ENCODE data around the gene NUDT1. TPM values are rescaled to one million over a fixed set of nuclear protein-coding genes. Genes with fewer than 3 reads are reported as not detected.

Gene NUDT1
- total RNA-seq, 1 donor from 2014 or later: 10.2 TPM

GRCh38 chr7:2202901-2203765 is 38.9 kb upstream of the NUDT1 start:
- peaks cover 50% of the 10 kb centered on the region for H3K36me3 ChIP-seq
- H3K4me1 ChIP-seq: no peaks in the 10 kb centered on the region
- ATAC-seq (no peak), DNase-seq (no peak)
- H3K9me3 ChIP-seq: no peaks in the 10 kb centered on the region
- intact Hi-C loops (cut with DNase I): no loop called here
- no peak overlapping the region for H3K4me3 ChIP-seq
- H3K27ac ChIP-seq: no peak overlapping the region
- no peak for TF ChIP-seq CTCF (IDR thresholded peaks at IDR 0.05)
- no peaks in the 10 kb centered on the region for H3K27me3 ChIP-seq (ENCODE audit: low read depth)

- no peaks in the 10 kb centered on the region for H3K4me1 ChIP-seq
- no peak overlapping the region for H3K4me3 ChIP-seq
- no peak overlapping the region for H3K27ac ChIP-seq
- H3K27me3 ChIP-seq (ENCODE audit: low read depth): no peaks in the 10 kb centered on the region
- no peaks in the 10 kb centered on the region for H3K9me3 ChIP-seq
- no peak for TF ChIP-seq CTCF (IDR thresholded peaks at IDR 0.05)
- intact Hi-C loops (cut with DNase I): no loop called here
- peaks cover 52% of the 10 kb centered on the region for H3K36me3 ChIP-seq
- no peak for ATAC-seq
- no peak for DNase-seq
Measured at GRCh38 chr7:2203766-2204300, 38.2 kb upstream of the NUDT1 start.

- no peak for TF ChIP-seq CTCF (IDR thresholded peaks at IDR 0.05)
- Histone ChIP-seq H3K27ac (no peak overlapping the region), H3K9me3 (no peaks in the 10 kb centered on the region), H3K27me3 (ENCODE audit: low read depth) (no peaks in the 10 kb centered on the region), H3K36me3 (peaks cover 46% of the 10 kb centered on the region), H3K4me3 (no peak overlapping the region), H3K4me1 (no peaks in the 10 kb centered on the region)
- DNase-seq (no peak), ATAC-seq (no peak)
- intact Hi-C loops (cut with DNase I): no loop called here
Measured at GRCh38 chr7:2204446-2204845, 37.6 kb upstream of the NUDT1 start.

- Histone ChIP-seq H3K27ac (no peak overlapping the region), H3K9me3 (no peaks in the 10 kb centered on the region), H3K36me3 (peaks cover 39% of the 10 kb centered on the region), H3K4me1 (no peaks in the 10 kb centered on the region), H3K27me3 (ENCODE audit: low read depth) (no peaks in the 10 kb centered on the region), H3K4me3 (no peak overlapping the region)
- TF ChIP-seq CTCF (IDR thresholded peaks at IDR 0.05): no peak
- intact Hi-C loops (cut with DNase I): no loop called here
- ATAC-seq (no peak), DNase-seq (no peak)
Measured at GRCh38 chr7:2205036-2205780, 36.8 kb upstream of the NUDT1 start.

GRCh38 chr7:2208712-2209111 is 33.3 kb upstream of the NUDT1 start:
- DNase-seq (peak; percentile 41), ATAC-seq (no peak)
- Histone ChIP-seq H3K4me1 (no peaks in the 10 kb centered on the region), H3K9me3 (no peaks in the 10 kb centered on the region), H3K27ac (no peak overlapping the region), H3K36me3 (peaks cover 48% of the 10 kb centered on the region), H3K4me3 (no peak overlapping the region), H3K27me3 (ENCODE audit: low read depth) (no peaks in the 10 kb centered on the region)
- intact Hi-C loops (cut with DNase I): no loop called here
- TF ChIP-seq CTCF (IDR thresholded peaks at IDR 0.05): no peak
